Tongue (tissue), 2 donors: ENCODE data around the gene IFITM1. TPM values are rescaled to one million over a fixed set of nuclear protein-coding genes. Genes with fewer than 3 reads are reported as not detected.
"Not testable (repeated sequence)": the region's sequence is repeated elsewhere in the genome, so short reads cannot be mapped to it uniquely, and the experiment has no call there.

ENCODE experiments used
- DNase-seq: peaks from one replicate; pipeline ENCODE4 v3.0.0-alpha.2; 2015
- total RNA-seq: library from RNA; depleted of rRNA; stranded (reverse); fragments of >200 nt; gene quantifications from one replicate; pipeline ENCODE4 v1.2.3, GENCODE V29; 2014

IFITM1 gene
- total RNA-seq, 1 donor from 2014 or later, result 4.2 TPM

DNA sequence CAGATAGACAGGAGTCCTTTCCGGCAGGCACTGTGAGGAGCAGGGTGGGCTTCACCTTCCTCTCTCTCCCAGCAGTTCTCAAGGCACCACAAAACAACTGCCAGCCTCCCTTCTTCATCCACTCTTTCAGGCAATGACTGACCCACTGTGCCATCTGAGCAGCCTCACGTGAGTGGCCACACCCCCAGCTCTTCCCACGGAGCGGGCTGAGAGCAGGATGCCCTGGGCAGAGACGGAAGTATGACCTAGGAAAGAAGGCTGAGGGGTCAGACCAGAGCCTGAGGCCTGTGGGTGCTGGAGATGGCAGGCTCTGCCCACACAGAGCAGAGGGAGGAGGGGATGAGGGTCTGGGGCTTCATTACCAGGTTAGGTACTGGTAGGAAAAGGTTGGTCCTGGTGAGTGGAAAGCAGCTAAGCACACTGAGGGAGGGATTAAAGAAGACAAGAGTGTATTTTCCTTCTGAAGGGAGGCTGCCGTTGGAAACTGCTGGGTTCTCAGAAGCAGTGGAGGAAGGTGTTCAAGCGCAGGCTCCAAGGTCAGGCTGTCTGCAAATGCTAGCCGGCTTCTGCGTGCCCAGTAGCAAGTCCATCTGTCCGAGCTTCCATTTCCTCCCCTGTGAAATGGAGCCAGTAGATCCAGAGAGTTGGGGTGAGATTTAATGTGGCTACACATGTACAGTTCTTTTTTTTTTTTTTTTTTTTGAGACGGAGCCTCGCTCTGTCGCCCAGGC lies 31.0 kb upstream of the IFITM1 start:
- DNase-seq, result no peak

DNA sequence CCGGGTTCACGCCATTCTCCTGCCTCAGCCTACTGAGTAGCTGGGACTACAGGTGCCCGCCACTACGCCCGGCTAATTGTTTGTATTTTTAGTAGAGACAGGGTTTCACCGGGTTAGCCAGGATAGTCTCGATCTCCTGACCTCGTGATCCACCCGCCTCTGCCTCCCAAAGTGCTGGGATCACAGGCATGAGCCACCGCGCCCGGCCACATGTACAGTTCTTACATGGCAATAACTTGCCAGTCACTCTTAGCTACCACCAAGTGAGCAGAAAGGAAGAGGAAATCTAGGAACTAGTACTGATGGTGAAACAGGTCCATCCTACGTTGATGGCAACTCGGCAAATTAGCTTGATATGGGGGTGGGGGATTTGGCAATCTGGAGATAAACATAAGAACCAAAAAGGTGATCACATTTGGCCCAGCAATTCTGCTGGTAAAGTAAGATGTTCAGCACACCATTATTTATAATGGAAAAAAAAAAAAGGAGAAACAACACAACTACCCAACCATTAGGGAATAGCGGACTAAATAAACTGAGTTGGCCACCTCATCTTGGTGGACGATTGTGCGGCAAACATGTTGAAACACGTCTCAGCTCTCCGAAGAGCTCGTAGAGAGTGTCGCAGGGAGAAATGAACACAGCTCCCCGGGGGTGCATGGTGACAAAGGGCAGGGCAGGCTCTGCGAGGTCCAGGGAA lies 30.3 kb upstream of the IFITM1 start:
- DNase-seq, result no peak

DNA sequence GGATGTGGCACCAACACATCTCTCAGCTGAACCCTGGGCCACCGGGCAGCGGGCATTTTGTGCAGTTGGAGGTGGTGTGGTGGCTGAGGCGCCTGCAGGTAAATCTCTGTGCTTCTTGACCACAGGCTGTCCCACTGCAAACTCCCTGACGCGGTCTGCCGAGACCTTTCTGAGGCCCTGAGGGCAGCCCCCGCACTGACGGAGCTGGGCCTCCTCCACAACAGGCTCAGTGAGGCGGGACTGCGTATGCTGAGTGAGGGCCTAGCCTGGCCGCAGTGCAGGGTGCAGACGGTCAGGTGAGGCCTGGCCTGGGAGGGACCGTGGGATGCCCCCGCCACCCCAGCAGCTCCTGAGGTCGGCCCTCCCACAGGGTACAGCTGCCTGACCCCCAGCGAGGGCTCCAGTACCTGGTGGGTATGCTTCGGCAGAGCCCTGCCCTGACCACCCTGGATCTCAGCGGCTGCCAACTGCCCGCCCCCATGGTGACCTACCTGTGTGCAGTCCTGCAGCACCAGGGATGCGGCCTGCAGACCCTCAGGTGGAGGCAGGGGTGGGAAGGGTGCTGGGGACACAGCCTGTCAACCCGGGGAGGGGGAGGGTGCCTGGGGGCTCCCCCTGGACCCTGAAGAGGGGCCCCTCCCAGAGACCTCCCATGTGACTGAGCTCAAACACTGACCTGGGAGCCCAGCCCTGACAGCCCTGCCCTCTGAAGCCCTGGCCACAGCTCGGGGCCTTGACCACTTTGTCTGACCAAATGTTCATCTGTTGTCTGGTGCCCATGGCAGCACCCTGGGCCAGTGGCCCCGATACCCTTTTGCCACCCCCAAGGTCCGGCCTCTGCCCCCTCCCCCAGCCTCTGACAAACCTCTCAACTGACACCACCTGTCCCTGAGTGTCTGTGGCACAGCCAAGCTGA lies 29.5 kb upstream of the IFITM1 start:
- DNase-seq, result no peak

DNA sequence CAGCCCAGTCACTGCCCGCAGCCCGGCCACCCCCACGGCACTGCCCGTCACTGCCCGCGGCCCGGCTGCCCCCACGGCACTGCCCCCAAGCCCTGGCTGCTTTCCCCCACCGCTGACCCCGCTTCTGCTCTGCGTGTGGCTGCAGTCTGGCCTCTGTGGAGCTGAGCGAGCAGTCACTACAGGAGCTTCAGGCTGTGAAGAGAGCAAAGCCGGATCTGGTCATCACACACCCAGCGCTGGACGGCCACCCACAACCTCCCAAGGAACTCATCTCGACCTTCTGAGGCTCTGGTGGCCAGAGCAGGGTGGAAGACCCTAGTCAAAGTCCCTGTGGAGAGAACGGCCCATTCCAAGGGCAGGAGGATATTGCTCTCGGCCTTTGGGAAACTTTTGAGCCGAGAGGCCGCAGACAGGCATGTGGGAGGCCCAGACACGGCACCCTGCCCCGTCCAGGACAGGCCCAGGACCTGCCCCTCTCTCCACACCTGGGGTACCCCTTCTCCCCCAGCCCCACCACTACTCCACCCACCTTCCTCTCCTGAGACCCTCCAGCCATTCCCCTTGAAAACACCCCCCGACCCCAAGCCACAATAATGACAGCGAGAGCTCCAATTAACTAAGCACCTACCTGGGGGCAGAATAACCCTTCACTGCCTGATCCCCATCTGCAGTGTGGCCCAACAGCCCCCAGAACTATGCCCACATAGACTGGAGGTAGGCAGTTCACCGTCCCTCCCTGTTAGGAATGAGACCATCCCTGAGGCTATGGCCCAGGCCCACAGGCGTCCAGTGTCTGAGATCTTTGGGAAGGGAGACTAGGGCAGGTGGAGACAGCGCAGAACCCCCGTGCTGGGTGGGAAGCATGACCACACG lies 28.6 kb upstream of the IFITM1 start:
- DNase-seq, result no peak

DNA sequence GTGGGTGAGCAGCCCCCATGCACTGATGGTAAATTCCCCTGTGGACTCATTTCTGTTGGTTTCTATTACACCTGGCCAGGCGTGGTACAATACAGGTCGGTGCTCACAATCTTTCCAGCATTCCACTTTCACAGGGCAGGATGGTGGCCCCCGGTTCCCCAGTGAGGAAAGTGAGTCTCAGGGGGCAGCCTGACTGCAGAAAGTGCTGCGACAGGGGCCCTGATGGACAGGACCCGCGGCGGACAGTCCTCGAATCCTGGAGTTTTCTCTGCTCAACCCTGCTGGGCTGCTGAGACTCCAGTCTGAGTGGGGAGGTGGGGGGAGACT lies 28.0 kb upstream of the IFITM1 start:
- DNase-seq, result no peak

DNA sequence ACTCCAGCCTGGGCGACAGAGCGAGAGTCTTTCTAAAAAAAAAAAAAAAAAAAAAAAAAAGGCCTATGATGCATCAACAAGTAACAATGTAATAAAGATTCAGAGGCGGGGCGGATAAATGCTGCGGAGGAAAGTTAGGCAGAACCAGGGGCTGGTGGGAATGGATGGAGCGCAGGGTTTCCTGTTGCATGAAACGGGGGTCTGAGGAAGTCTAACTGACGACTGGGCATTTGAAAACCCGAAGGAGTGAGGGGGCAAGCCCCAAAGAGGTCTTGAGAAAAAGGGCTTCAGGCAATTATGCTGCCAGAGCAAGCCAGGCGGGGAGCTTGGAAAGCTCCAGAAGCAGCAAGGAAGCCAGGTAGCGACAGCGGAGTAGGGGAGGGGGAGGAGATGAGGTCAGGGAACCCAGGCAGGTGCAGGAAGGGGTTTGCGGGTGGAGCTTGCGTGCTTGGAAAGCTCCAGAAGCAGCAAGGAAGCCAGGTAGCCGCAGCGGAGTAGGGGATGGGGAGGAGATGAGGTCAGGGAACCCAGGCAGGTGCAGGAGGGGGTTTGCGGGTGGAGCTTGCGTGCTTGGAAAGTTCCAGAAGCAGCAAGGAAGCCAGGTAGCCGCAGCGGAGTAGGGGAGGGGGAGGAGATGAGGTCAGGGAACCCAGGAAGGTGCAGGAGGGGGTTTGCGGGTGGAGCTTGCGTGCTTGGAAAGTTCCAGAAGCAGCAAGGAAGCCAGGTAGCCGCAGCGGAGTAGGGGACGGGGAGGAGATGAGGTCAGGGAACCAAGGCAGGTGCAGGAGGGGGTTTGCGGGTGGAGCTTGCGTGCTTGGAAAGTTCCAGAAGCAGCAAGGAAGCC lies 26.6 kb upstream of the IFITM1 start:
- not testable (repeated sequence) for DNase-seq

DNA sequence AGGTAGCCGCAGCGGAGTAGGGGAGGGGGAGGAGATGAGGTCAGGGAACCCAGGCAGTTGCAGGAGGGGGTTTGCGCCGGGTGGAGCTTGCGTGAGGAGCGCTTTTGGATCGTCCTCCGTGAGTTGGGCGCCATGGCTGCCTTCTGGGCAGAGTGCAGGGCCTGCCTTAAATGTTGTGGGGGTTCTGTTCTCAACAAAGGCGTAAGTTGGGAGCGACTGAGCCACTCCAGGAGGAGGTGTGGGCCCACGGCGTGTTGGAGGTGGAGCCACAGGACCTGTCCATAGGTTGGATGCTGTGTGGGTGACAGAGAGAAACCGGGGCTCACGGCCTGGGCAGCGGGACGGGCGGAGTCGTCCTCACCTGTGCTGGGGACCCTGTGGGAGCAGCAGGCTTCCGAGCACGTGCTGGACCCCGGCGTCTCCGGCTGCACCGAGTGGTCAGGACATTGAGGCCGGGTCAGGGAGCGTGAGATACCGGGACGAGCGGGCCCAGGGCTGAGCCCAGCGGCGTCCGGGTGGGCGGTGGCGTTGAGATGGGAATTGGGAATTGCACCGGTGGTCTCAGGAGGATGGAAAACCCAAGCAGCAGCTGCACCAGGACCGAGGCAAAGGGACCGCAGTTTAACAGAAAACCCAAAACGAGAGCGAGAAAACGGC lies 25.9 kb upstream of the IFITM1 start:
- no peak for DNase-seq

DNA sequence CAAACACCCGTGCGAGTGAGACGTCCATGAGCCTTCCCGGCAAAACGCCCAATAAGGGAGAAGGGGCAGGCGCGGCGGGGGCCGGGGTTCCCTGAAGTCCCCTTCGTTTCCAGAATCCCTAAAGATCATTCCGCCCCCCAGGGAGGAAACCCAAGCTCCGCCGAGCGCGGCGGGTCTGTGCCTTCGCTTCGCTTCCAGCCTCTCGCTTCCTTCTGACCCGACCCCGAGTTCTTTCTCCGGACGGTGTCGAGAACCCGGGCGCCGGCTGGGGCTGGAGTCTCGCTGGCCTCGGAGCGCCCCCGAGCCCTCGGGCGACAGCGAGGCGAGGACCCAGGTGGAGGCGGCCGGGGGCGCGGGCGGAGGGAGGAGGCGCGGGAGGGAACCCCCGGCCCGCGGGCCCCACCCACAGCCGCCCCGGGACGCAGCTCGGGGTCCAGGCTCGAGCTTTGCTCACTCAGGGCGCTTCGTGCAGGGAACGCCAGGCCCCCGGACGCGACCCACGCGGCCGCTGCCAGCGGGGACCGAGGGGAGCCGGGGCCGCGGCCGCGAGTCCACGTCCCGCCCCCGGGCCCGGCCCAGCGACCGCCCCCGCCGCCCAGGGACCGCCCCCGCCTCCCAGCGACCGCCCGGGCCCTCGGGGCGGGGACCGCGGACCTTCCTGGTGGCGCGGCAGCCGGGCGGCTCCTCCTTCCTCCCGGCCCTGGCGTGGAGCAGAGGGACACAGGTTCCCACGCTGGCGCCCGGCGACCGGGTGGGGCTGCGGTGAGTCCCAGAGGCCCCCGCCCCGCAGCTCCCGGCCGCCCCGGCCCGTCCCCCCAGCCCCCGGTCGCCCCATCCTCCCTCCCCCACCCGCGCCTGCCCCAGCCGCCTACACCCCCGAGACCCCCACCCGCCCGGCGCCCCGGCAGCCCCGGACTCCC lies 25.1 kb upstream of the IFITM1 start, which contains the start of gene PGGHG:
Gene PGGHG, plus strand, starts transcription at position 649 of the 920 bp plus-strand sequence. CDS start 691 bp downstream, outside the sequence.
- DNase-seq, result peak; percentile 54

DNA sequence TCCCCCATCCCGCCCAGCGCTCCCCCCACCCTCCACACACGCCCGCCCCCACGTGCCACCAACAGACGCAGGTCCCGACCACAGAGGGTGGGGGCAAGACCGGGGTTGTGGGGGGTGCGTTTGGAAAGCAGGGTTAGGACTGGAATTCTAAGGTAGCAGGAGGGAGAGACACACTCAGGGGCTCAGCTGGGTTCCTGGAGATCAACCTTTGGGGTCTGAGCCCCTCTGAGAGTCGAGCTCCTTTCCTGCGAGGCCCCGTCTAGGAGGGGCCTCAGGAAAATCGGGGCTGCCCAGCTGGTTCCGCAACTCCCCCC lies 24.5 kb upstream of the IFITM1 start:
- DNase-seq, result no peak

DNA sequence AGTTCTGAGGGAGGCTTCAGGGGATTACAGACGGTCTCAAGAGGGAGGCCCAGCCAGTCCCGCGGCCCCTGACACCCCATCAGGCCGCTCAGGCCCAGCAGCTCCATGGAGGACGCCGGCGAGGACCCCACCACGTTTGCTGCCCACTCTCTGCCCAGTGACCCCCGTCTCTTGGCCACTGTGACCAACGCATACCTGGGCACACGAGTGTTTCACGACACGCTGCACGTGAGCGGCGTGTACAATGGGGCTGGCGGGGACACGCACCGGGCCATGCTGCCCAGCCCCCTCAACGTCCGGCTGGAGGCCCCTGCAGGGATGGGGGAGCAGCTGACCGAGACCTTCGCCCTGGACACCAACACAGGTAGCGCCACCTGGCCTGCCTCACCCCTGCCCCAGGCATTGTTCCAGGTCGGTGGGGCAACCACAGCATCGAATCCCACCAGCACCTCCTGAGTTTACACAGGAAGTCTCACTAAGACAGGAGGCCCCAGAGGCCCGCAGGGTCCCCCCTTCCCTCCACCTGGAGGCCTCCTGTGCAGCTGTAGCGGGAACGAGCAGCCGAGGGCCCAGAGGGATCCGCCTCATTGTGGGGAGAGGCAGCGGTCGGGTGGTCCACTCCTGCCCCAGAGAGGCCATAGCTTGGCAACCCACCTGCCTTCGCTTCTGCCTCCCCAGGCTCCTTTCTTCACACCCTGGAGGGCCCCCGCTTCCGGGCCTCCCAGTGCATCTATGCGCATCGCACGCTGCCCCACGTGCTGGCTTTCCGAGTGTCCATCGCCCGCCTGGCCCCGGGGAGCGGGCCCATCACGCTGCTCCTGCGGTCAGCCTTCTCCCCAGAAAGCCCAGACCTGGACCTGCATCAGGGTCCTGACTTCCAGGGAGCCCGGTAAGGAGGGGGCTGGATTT lies 23.9 kb upstream of the IFITM1 start:
- no peak for DNase-seq

DNA sequence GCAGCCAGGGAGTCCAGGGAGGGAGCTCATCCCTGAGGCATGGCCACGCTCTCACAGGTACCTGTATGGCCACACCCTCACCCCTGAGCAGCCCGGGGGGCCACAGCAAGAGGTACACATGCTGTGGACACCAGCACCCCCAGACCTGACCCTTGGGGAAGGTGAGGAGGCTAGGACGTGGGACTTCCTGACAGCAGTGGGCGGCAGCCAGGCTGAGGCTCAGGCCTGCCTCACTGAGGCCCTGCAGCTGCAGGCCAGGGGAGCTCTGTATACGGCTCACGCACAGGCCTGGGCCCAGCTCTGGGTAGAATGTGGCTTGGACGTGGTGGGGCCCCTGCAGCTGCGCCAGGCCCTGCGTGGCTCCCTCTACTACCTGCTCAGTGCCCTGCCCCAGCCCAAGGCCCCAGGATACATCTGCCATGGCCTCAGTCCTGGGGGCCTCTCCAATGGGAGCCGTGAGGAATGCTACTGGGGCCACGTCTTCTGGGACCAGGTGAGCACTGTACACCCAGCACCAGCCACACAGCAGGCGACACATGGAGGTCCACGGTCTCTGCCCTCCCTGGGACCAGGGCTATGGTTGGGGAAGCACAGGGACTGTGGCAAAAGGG lies 23.1 kb upstream of the IFITM1 start:
- no peak for DNase-seq

DNA sequence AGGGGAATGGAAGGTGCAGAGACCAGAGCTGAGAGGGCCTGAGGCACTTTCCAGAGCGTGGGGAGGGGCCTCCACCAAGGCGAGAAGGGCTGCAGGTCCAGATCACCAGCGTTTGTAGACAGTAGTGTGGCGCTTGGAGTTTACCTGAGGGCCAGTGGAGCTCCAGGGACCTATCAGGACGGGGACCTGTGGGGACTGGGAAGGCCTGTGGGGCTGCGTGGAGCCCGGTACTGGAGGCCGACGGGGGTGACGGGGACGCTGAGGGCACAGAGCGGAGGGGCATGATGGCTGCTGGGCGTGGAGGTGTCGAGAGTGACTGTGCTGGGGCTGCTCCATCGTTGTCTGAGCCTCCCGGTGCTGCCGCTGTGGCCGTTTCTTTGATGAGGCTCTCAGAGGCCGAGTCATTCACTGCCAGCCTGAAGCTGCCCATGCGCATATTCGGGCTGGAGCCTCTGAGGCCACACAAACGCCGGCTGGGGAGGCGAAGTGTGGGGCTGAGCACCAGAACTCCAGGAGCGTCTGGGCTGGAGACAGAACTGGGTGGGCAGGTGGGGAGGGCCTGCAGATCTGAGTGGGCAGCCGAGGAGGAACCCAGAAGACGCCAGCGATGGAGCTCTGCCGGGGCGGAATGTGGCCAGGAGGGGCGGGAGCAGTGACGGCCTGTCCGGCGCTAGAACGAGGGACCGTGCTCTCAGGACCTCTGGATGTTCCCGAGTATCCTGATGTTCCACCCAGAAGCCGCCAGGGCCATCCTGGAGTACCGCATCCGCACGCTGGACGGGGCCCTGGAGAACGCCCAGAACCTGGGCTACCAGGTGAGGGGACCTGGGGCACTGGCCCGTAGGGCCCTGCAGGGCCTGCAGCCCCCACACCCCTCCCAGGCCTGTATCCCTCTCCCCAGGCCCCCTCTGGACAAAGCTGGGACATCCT lies 22.3 kb upstream of the IFITM1 start:
- no peak for DNase-seq

DNA sequence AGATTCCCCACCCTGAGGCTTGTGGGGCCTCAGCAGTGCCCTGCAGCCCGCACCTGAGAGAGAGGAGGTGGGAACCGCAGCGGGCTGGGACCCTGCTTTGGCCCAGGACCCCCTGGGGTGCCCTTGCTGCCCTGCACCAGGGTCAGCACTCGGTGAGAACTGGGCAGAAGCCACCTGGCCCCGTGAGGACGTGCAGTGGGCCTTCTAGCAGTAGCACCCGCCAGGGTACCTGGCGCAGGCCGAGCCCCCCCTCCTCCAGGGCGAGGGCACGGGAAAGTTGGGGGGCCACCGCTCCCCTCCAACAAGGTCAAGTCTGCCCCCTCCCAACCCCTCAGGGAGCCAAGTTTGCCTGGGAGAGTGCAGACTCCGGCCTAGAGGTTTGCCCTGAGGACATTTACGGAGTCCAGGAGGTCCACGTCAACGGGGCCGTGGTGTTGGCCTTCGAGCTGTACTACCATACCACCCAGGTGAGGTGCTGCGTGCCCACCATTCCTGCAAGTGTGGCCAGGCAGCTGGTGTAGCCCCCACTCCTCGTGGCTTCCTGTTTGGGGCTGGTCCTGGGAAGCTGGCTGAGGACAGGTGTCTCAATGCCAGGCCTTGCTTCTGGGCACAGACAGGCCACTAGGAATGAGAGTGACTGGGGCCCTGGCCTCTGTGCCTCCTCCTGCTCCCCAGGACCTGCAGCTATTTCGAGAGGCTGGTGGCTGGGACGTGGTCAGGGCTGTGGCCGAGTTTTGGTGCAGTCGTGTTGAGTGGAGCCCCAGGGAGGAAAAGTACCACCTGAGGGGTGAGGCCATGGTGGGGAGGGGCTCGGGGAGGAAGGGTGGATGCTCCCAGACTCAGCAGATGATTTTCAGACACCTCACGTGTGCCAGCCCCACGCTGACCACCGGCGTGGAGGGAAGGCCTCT lies 21.4 kb upstream of the IFITM1 start:
- no peak for DNase-seq

DNA sequence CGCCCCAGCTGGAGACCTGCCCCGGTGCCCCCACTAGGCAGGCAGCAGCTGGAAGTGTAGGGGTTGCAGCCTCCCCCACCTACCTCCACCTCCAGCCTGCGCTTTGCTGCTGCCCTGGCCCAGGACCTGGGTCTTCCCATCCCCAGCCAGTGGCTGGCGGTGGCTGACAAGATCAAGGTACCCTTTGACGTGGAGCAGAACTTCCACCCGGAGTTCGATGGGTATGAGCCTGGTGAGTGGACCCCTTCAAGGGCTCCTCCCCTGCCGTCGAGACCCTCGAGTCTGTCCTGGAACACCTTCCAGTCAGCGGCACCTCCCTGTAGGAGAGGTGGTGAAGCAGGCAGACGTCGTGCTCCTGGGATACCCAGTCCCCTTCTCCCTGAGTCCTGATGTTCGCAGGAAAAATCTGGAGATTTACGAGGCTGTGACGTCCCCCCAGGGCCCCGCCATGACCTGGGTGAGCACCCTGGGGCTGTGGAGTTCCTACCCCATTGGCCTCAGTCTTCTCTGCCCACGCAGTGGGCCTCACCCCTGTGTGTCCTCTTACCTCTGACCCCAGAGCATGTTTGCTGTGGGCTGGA lies 20.5 kb upstream of the IFITM1 start:
- DNase-seq, result no peak
